ENCODE data around the gene PPP4R2. TPM values are rescaled to one million over a fixed set of nuclear protein-coding genes. Genes with fewer than 3 reads are reported as not detected.

Gene PPP4R2
- total RNA-seq, 1 donor from 2014 or later: 143 TPM

DNA sequence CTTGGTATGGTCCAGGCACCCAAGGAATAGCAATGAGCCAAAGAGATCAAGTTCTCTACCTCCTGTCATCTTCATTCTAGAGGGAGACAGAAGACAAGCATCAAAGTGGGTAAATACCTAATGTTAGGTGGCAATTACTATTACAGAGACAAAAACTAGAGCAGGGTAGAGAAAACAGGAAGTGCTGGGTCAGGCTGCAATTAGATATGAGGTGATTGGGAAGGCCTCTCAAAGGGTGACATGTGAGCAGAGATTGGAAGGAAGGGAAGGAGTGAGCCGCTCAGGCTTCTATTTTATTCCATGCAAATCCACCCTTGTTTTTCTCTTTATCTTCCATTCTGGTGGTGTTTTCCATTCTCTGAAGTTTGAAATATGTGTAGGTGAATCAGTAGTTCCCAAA is 102.3 kb downstream of the PPP4R2 start:
- no peak overlapping the region for H3K9ac ChIP-seq
- H3K79me2 ChIP-seq (ENCODE audit: low read depth): no peaks in the 10 kb centered on the region
- H3K27ac ChIP-seq: no peak overlapping the region
- H3K9me3 ChIP-seq (ENCODE audit: low read depth): no peaks in the 10 kb centered on the region
- H3K4me1 Mint-ChIP-seq: peaks cover 17% of the 10 kb centered on the region
- no peak overlapping the region for H3K4me3 Mint-ChIP-seq
- peaks cover 17% of the 10 kb centered on the region for H3K4me1 ChIP-seq
- no peaks in the 10 kb centered on the region for H4K20me1 ChIP-seq (ENCODE audit: low read depth)
- H3K36me3 Mint-ChIP-seq: no peaks in the 10 kb centered on the region
- no peak for DNase-seq (ENCODE audit: low spot score)
- H3K4me3 ChIP-seq: no peak overlapping the region
- peaks cover 4% of the 10 kb centered on the region for H3K27me3 Mint-ChIP-seq (ENCODE audit: insufficient read depth, low read depth)
- H3K36me3 ChIP-seq: no peaks in the 10 kb centered on the region
- H3K27ac Mint-ChIP-seq: no peak overlapping the region
- H3K9me3 Mint-ChIP-seq: no peaks in the 10 kb centered on the region
- TF ChIP-seq, protein P1, sequence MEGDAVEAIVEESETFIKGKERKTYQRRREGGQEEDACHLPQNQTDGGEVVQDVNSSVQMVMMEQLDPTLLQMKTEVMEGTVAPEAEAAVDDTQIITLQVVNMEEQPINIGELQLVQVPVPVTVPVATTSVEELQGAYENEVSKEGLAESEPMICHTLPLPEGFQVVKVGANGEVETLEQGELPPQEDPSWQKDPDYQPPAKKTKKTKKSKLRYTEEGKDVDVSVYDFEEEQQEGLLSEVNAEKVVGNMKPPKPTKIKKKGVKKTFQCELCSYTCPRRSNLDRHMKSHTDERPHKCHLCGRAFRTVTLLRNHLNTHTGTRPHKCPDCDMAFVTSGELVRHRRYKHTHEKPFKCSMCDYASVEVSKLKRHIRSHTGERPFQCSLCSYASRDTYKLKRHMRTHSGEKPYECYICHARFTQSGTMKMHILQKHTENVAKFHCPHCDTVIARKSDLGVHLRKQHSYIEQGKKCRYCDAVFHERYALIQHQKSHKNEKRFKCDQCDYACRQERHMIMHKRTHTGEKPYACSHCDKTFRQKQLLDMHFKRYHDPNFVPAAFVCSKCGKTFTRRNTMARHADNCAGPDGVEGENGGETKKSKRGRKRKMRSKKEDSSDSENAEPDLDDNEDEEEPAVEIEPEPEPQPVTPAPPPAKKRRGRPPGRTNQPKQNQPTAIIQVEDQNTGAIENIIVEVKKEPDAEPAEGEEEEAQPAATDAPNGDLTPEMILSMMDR (IDR thresholded peaks at IDR 0.05): no peak
- TF ChIP-seq EZH2phosphoT487 (IDR thresholded peaks at IDR 0.05): no peak
- TF ChIP-seq EZH2 (IDR thresholded peaks at IDR 0.05): no peak
- H3F3A ChIP-seq (ENCODE audit: low read depth): peaks cover 18% of the 10 kb centered on the region
- H2AFZ ChIP-seq (replicated peaks): no peak overlapping the region
- no peak overlapping the region for H3K4me2 ChIP-seq
- no peaks in the 10 kb centered on the region for H3K27me3 ChIP-seq

DNA sequence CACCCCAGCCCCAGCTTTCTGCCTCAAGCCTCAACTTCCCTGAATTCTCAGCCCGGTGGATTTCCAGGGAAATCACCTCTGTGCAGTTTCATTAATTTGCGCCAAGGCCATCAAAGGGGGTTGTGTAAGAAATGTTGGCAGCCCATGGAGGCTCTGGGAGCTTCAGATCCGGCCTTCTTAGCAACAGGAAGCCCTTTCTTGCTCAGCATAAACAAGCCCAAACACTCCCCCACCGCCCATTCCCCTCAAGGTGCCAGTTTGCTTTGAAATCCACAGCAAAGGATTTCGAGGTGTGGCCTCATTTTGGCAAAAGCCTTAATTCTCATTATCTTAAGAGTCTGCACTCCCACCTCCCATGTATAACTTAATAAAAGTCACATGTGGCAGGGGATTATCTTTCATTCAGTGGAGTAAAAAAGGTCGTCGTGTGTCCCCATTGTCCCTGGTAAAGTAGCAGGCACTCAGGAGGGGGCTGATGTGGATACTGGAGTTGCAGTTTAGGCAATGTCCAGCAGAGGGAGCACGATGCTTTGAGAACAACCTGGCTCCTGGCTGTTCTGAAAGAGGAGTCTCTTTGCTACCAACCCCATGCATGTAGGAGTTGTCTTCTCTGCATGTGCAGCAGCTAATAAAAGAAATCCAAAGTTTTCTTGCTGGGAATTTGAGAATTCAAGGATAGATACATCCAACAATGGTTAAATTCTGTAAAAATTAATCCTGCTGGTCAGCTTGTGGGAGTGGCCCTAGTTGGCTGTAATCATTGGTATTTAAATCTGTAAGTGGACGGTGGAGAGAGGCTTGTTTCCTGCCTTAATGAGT is 104.3 kb downstream of the PPP4R2 start:
- TF ChIP-seq, protein P1 (IDR thresholded peaks at IDR 0.05): peak; percentile 97
- TF ChIP-seq EZH2phosphoT487 (IDR thresholded peaks at IDR 0.05): no peak
- TF ChIP-seq EZH2 (IDR thresholded peaks at IDR 0.05): no peak
- no peaks in the 10 kb centered on the region for H3K36me3 ChIP-seq
- no peaks in the 10 kb centered on the region for H3K79me2 ChIP-seq (ENCODE audit: low read depth)
- peaks cover 5% of the 10 kb centered on the region for H3K4me1 ChIP-seq
- Mint-ChIP-seq H3K27me3 (ENCODE audit: insufficient read depth, low read depth) (peaks cover 4% of the 10 kb centered on the region), H3K4me1 (peaks cover 13% of the 10 kb centered on the region), H3K4me3 (no peak overlapping the region), H3K27ac (peak overlapping the region; percentile 39), H3K9me3 (no peaks in the 10 kb centered on the region), H3K36me3 (no peaks in the 10 kb centered on the region)
- no peaks in the 10 kb centered on the region for H4K20me1 ChIP-seq (ENCODE audit: low read depth)
- H2AFZ ChIP-seq (replicated peaks): peak overlapping the region; percentile 84
- H3K9ac ChIP-seq: no peak overlapping the region
- H3F3A ChIP-seq (ENCODE audit: low read depth): peaks cover under 1% of the 10 kb centered on the region
- DNase-seq (ENCODE audit: low spot score): peak; percentile 92
- H3K27me3 ChIP-seq: no peaks in the 10 kb centered on the region
- no peak overlapping the region for H3K27ac ChIP-seq
- no peak overlapping the region for H3K4me3 ChIP-seq
- H3K4me2 ChIP-seq: peak overlapping the region; percentile 49
- H3K9me3 ChIP-seq (ENCODE audit: low read depth): no peaks in the 10 kb centered on the region

DNA sequence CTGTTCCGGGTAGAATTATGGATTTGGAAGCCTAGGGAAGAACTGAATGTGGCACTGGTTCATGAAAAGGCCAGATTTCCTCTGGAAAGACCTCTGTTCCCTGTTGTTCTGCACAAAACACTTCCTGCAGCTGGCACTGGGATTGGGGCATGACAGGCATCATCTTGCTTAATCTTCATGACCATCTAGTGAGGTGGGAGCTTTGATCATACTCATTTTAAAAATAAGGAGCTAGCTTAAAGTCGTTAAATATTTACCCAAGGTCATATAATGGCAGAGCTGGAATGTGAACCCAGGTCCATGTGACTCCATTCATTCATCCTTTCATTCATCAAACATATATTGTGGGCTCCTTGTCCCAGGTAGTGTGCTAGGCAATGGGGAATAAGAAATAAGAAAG is 105.3 kb downstream of the PPP4R2 start:
- H3K4me3 ChIP-seq: no peak overlapping the region
- Mint-ChIP-seq H3K4me3 (no peak overlapping the region), H3K27me3 (ENCODE audit: insufficient read depth, low read depth) (peaks cover 7% of the 10 kb centered on the region), H3K36me3 (no peaks in the 10 kb centered on the region), H3K4me1 (peaks cover 13% of the 10 kb centered on the region), H3K9me3 (no peaks in the 10 kb centered on the region), H3K27ac (no peak overlapping the region)
- no peaks in the 10 kb centered on the region for H3K9me3 ChIP-seq (ENCODE audit: low read depth)
- H3F3A ChIP-seq (ENCODE audit: low read depth): no peaks in the 10 kb centered on the region
- H4K20me1 ChIP-seq (ENCODE audit: low read depth): no peaks in the 10 kb centered on the region
- H3K4me2 ChIP-seq: no peak overlapping the region
- H2AFZ ChIP-seq (replicated peaks): no peak overlapping the region
- H3K4me1 ChIP-seq: peaks cover 5% of the 10 kb centered on the region
- no peak for TF ChIP-seq EZH2phosphoT487 (IDR thresholded peaks at IDR 0.05)
- TF ChIP-seq, protein P1 (IDR thresholded peaks at IDR 0.05): no peak
- no peak for TF ChIP-seq EZH2 (IDR thresholded peaks at IDR 0.05)
- H3K36me3 ChIP-seq: no peaks in the 10 kb centered on the region
- no peak overlapping the region for H3K9ac ChIP-seq
- no peaks in the 10 kb centered on the region for H3K27me3 ChIP-seq
- no peaks in the 10 kb centered on the region for H3K79me2 ChIP-seq (ENCODE audit: low read depth)
- H3K27ac ChIP-seq: no peak overlapping the region
- DNase-seq (ENCODE audit: low spot score): no peak
